Heart left ventricle (tissue), 16 donors: ENCODE results near the gene SH3BP5L. TPM values are rescaled to one million over a fixed set of nuclear protein-coding genes. Genes with fewer than 3 reads are reported as not detected.

ENCODE experiments used
- ATAC-seq, 4 donors: fragments of 200-7000 bp; cut with Tn5 transposase; one replicate each; pipeline ENCODE4 v1.9.1; 2020 to 2022; ENCODE audit warnings: moderate library complexity in 4 of 4, mild to moderate bottlenecking in 3 of 4, moderate number of reproducible peaks in 1 of 4
- DNase-seq, 5 donors: peaks; one replicate each; pipeline ENCODE4 v3.0.0-alpha.2; 2020
- H3K27ac ChIP-seq, 12 donors: fragments of 200-600 bp; sonication (generic) in 4 of 12; one replicate each; pipeline versions ENCODE4 v1.5.0 to v1.8.0; 2016 to 2022; ENCODE audit warnings: mild to moderate bottlenecking in 2 of 12
- H3K27me3 ChIP-seq, 9 donors: fragments of 200-600 bp; sonication (generic) in 2 of 9; one replicate each; pipeline versions ENCODE4 v1.5.1 to v1.8.0; 2016 to 2022; ENCODE audit warnings: mild to moderate bottlenecking in 3 of 9
- H3K36me3 ChIP-seq, 9 donors: fragments of 200-600 bp; sonication (generic) in 2 of 9; one replicate each; pipeline versions ENCODE4 v1.5.0 to v1.8.0; 2018 to 2022; ENCODE audit warnings: mild to moderate bottlenecking in 2 of 9
- H3K4me1 ChIP-seq, 12 donors: fragments of 200-600 bp; sonication (generic) in 4 of 12; one replicate each; pipeline versions ENCODE4 v1.5.0 to v1.8.0; 2016 to 2022; ENCODE audit warnings: mild to moderate bottlenecking in 3 of 12
- H3K4me3 ChIP-seq, 12 donors: fragments of 200-600 bp; sonication (generic) in 4 of 12; one replicate each; pipeline versions ENCODE4 v1.5.0 to v1.8.0; 2017 to 2022; ENCODE audit warnings: mild to moderate bottlenecking in 9 of 12, moderate library complexity in 4 of 12
- H3K9me3 ChIP-seq, 12 donors: fragments of 200-600 bp; sonication (generic) in 4 of 12; one replicate each; pipeline versions ENCODE4 v1.5.0 to v1.8.0; 2016 to 2022; ENCODE audit warnings: mild to moderate bottlenecking in 1 of 12
- POLR2A ChIP-seq, 2 donors: fragments of 450-650 bp; IDR thresholded peaks; one replicate each; pipeline ENCODE4 v1.6.1; 2017; ENCODE audit warnings: antibody characterized with exemption in 2 of 2, mild to moderate bottlenecking in 2 of 2, moderate library complexity in 2 of 2
- WGBS, 4 donors: extraction: QIAGEN DNeasy Blood & Tissue Kit in 2 of 4; methylation state at CpG; one replicate each; pipeline versions ENCODE4 v1.1.5 to v1.1.7; 2013 to 2018; 5-methylcytosine and 5-hydroxymethylcytosine counted together
- intact Hi-C, 10 donors: fragments of 100-400 bp; cut with DNase I; formaldehyde crosslinking; loops; one replicate each; pipeline versions ENCODE4 v1.11.1 to v1.14.2; 2022
- polyA plus RNA-seq, 2 donors: library from polyadenylated mRNA; stranded (reverse); fragments of 200-250 nt; gene quantifications; one replicate each; pipeline ENCODE4 v1.2.3, GENCODE V29; 2013
- total RNA-seq, 9 donors: library from RNA; depleted of rRNA in 2 of 9; stranded (reverse); fragments of >200 nt in 2 of 9; fragmentation: NEBNext Ultra II Directional in 3 of 9; extraction: Animal tissue kit (Norgen Biotek cat#: 25700) in 3 of 9; gene quantifications; one replicate each; pipeline versions ENCODE4 v1.1.0 to v1.2.4, GENCODE V29; 2016 to 2023
- TF ChIP-seq, protein P1 (sequence below), 12 donors: fragments of 200-600 bp; sonication (generic) in 4 of 12; IDR thresholded peaks; one replicate each; pipeline versions ENCODE4 v1.5.0 to v1.8.0; 2018 to 2022; ENCODE audit warnings: antibody characterized with exemption in 12 of 12, mild to moderate bottlenecking in 5 of 12
- donor health status: ischemic (EF 13 %, LVEDD 7.1; RV severe dilation, severe dysfunction).
- donor health status: healthy with polysubstance abuse.
- donor health status: DM: no; HTN: yes; CAD: no.
- donor health status: DM: no; HTN: no; CAD: no.
- donor health status: ischemic (EF 25% LVEDD 6.9; RV normal size, moderate dysfunction).
- donor health status: ischemic (EF 25% LVEDD 5.7; RV mildly dilated, moderate dysfunction).
- donor health status: healthy.
- donor health status: DM: yes; HTN: yes; CAD: no.
- donor health status: ischemic (EF 35%, LVEDD 5.7; RV mildly dilated, moderate dysfunction).
- donor health status: nonischemic (EF 11% LVEDD 7.7; RV severe dilation, severe dysfunction).
- donor health status: DM: yes; HTN: yes; CAD: no.
- donor health status: PGD.
- donor health status: ischemic (EF 29% LVEDD 5.4; RV normal size, mild dysfunction).
- donor health status: nonischemic (EF 23%, LVEDD 6.1; RV moderate dilation, normal function).

Gene SH3BP5L
- total and polyA plus RNA-seq, 11 donors: 15.8 to 51.1 (median 19.3) TPM

- DNase-seq: peak; percentile 53 to 85 (median 77)
- peaks cover 0 to 44% (median 24%) of the 10 kb centered on the region in 12 donors for H3K4me1 ChIP-seq
- WGBS, 4 donors: 1 to 3% (median 2%) methylated on average over 37 to 45 of the region's 45 CpGs
- peaks cover 0 to 20% (median 7%) of the 10 kb centered on the region in 9 donors for H3K36me3 ChIP-seq
- H3K9me3 ChIP-seq: no peaks in the 10 kb centered on the region
- ATAC-seq: peak; percentile 6 to 71 (median 50)
- peak overlapping the region; percentile 60 to 96 (median 92) for H3K27ac ChIP-seq
- peak overlapping the region; percentile 45 to 75 (median 65) for H3K4me3 ChIP-seq
- H3K27me3 ChIP-seq: no peaks in the 10 kb centered on the region
- TF ChIP-seq, protein P1, sequence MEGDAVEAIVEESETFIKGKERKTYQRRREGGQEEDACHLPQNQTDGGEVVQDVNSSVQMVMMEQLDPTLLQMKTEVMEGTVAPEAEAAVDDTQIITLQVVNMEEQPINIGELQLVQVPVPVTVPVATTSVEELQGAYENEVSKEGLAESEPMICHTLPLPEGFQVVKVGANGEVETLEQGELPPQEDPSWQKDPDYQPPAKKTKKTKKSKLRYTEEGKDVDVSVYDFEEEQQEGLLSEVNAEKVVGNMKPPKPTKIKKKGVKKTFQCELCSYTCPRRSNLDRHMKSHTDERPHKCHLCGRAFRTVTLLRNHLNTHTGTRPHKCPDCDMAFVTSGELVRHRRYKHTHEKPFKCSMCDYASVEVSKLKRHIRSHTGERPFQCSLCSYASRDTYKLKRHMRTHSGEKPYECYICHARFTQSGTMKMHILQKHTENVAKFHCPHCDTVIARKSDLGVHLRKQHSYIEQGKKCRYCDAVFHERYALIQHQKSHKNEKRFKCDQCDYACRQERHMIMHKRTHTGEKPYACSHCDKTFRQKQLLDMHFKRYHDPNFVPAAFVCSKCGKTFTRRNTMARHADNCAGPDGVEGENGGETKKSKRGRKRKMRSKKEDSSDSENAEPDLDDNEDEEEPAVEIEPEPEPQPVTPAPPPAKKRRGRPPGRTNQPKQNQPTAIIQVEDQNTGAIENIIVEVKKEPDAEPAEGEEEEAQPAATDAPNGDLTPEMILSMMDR (IDR thresholded peaks at IDR 0.05): peak in 11 of 12 donors; percentile 17 to 58 (median 36)
- no peak for TF ChIP-seq POLR2A (IDR thresholded peaks at IDR 0.05)
- intact Hi-C loops: loop anchor here in 5 of 10 donors (1.0 to 2.0 kb wide), 6 partner anchors 15 to 49 kb away; partner anchors contain the start of genes ZNF672 (in 2 of the 5) and PGBD2 (in 1 of the 5)
Observed at GRCh38 chr1:248858096-248858890, 32.6 kb upstream of the SH3BP5L start.

DNA sequence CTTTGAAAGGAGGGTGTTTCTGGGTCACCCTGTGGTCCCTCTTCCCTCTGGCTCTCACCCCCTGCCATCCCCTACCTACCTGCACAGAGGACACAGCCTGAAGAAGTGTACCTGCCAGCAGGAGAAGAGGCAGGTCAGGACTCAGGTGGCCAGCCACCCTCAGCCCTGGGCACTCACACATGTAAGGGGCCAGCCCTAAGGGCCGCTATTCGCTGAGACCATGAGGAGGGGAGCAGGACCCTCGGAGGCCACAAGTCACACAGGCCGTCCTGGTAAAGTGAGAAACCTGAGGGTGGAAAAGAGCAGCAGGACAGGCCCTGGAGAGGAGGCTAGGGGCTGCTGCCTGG is 32.0 kb upstream of the SH3BP5L start:
- no peaks in the 10 kb centered on the region for H3K27me3 ChIP-seq
- TF ChIP-seq, protein P1 (IDR thresholded peaks at IDR 0.05): no peak
- ATAC-seq (no peak), DNase-seq (no peak)
- peaks cover 0 to 42% (median 19%) of the 10 kb centered on the region in 12 donors for H3K4me1 ChIP-seq
- peak overlapping the region in 9 of 12 donors; percentile 80 to 96 (median 93) for H3K27ac ChIP-seq
- no peaks in the 10 kb centered on the region for H3K9me3 ChIP-seq
- intact Hi-C loops: loop anchor here in 7 of 10 donors (1.0 to 2.0 kb wide), 7 partner anchors 15 to 49 kb away; partner anchors contain the start of genes ZNF672 (in 3 of the 7) and PGBD2 (in 1 of the 7)
- WGBS, 4 donors: 29 to 41% (median 31%) methylated on average over 4 of the region's 4 CpGs
- peaks cover 0 to 20% (median 7%) of the 10 kb centered on the region in 9 donors for H3K36me3 ChIP-seq
- H3K4me3 ChIP-seq: peak overlapping the region in 11 of 12 donors; percentile 49 to 75 (median 66)

DNA sequence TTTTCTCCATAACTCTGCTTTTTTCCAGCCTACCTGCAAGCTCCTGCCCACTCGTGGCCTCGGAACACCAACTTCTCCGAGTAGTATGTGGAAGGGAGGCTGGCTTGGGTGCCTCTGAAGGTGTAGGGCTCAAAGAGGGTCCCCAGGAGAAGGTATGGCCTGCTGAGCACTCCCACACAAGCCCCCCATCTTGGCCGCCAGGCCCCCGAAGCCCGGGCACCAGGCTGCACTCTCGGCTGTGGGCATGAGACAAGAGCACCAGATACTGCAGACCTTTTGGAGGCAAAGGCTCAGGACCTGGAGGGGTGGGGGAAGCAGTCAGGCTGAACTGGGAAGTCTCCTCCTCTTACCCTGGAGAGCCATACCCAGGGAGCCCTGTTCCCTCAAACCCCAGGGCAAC is 31.5 kb upstream of the SH3BP5L start:
- Histone ChIP-seq H3K27me3 (no peaks in the 10 kb centered on the region), H3K36me3 (peaks cover 0 to 20% (median 7%) of the 10 kb centered on the region in 9 donors), H3K4me3 (peak overlapping the region in 1 of 12 donors; percentile 75), H3K27ac (no peak overlapping the region), H3K4me1 (peaks cover 0 to 42% (median 18%) of the 10 kb centered on the region in 12 donors), H3K9me3 (no peaks in the 10 kb centered on the region)
- intact Hi-C loops: loop anchor here in 2 of 10 donors (2.0 kb wide), 2 partner anchors 14 to 18 kb away; partner anchors contain the start of gene ZNF672 (in 1 of the 2)
- 86 to 96% (median 91%) methylated on average over 7 of the region's 7 CpGs for WGBS, 4 donors
- DNase-seq: no peak
- TF ChIP-seq, protein P1 (IDR thresholded peaks at IDR 0.05): no peak
- no peak for TF ChIP-seq POLR2A (IDR thresholded peaks at IDR 0.05)
- ATAC-seq: no peak

GRCh38 chr1:248856176-248856575 is 30.5 kb upstream of the SH3BP5L start:
- TF ChIP-seq, protein P1 (IDR thresholded peaks at IDR 0.05): no peak
- TF ChIP-seq POLR2A (IDR thresholded peaks at IDR 0.05): no peak
- no peaks in the 10 kb centered on the region for H3K27me3 ChIP-seq
- H3K9me3 ChIP-seq: no peaks in the 10 kb centered on the region
- 77 to 100% (median 90%) methylated on average over 1 of the region's 1 CpG for WGBS, 4 donors
- intact Hi-C loops: loop anchor here in 2 of 10 donors (2.0 kb wide), 2 partner anchors 13 to 17 kb away; partner anchors contain the start of gene ZNF672 (in 1 of the 2)
- peaks cover 0 to 25% (median 7%) of the 10 kb centered on the region in 9 donors for H3K36me3 ChIP-seq
- no peak overlapping the region for H3K27ac ChIP-seq
- ATAC-seq: no peak
- H3K4me1 ChIP-seq: peaks cover 0 to 42% (median 18%) of the 10 kb centered on the region in 12 donors
- DNase-seq: no peak
- H3K4me3 ChIP-seq: no peak overlapping the region
